WERI-Rb-1 (cell line): Measurements from ENCODE around the gene CMTM8.
A peak's percentile ranks its signal among the peaks of the same experiment; 100 is the strongest.

ENCODE experiments used
- DNase-seq: peaks from one replicate; pipeline ENCODE4 v3.0.0-alpha.2; 2020
- H3K27ac ChIP-seq: fragments of 250-450 bp; sonication (Bioruptor Pico); 2 replicates; pipeline ENCODE4 v1.5.1; 2020; ENCODE audit warnings: mild to moderate bottlenecking, moderate library complexity
- H3K27me3 ChIP-seq: fragments of 250-450 bp; sonication (Bioruptor Pico); 2 replicates; pipeline ENCODE4 v1.5.1; 2021; ENCODE audit warnings: mild to moderate bottlenecking, low read depth, moderate library complexity; ENCODE audit not compliant: insufficient read depth, severe bottlenecking
- H3K36me3 ChIP-seq: fragments of 250-450 bp; sonication (Bioruptor Pico); 2 replicates; pipeline ENCODE4 v1.5.1; 2020; ENCODE audit warnings: mild to moderate bottlenecking, moderate library complexity
- H3K4me3 ChIP-seq: 2 replicates; pipeline ENCODE4 v1.5.1; 2011; ENCODE audit warnings: low read depth, mild to moderate bottlenecking, control low read depth, low read length
- H3K9me3 ChIP-seq: fragments of 250-450 bp; sonication (Bioruptor Pico); 2 replicates; pipeline ENCODE4 v1.5.1; 2021; ENCODE audit warnings: mild to moderate bottlenecking, moderate library complexity; ENCODE audit not compliant: severe bottlenecking
- CTCF ChIP-seq: IDR thresholded peaks from 2 replicates; pipeline ENCODE4 v1.5.1; 2011; ENCODE audit warnings: low read depth, mild to moderate bottlenecking, control low read depth, inconsistent platforms, low read length

Gene CMTM8

GRCh38 chr3:32405711-32406323 is 167.3 kb downstream of the CMTM8 start:
- Histone ChIP-seq H3K9me3 (no peaks in the 10 kb centered on the region), H3K27ac (no peak overlapping the region), H3K27me3 (no peaks in the 10 kb centered on the region), H3K36me3 (no peaks in the 10 kb centered on the region), H3K4me3 (no peak overlapping the region)
- no peak for DNase-seq
- TF ChIP-seq CTCF = no peak

- no peak for TF ChIP-seq CTCF
- no peaks in the 10 kb centered on the region for H3K9me3 ChIP-seq
- H3K27me3 ChIP-seq = no peaks in the 10 kb centered on the region
- no peak overlapping the region for H3K4me3 ChIP-seq
- DNase-seq = peak; percentile 21
- peak overlapping the region; percentile 46 for H3K27ac ChIP-seq
- no peaks in the 10 kb centered on the region for H3K36me3 ChIP-seq
Measured at GRCh38 chr3:32406486-32407408, 168.3 kb downstream of the CMTM8 start.

- no peaks in the 10 kb centered on the region for H3K36me3 ChIP-seq
- H3K27me3 ChIP-seq = no peaks in the 10 kb centered on the region
- peak; percentile 16 for DNase-seq
- TF ChIP-seq CTCF = no peak
- H3K4me3 ChIP-seq = no peak overlapping the region
- no peaks in the 10 kb centered on the region for H3K9me3 ChIP-seq
- H3K27ac ChIP-seq = no peak overlapping the region
Measured at GRCh38 chr3:32410367-32411246, 172.1 kb downstream of the CMTM8 start.

GRCh38 chr3:32411442-32411841 is 173.0 kb downstream of the CMTM8 start:
- no peaks in the 10 kb centered on the region for H3K36me3 ChIP-seq
- no peaks in the 10 kb centered on the region for H3K27me3 ChIP-seq
- TF ChIP-seq CTCF = no peak
- no peak for DNase-seq
- no peak overlapping the region for H3K27ac ChIP-seq
- no peak overlapping the region for H3K4me3 ChIP-seq
- no peaks in the 10 kb centered on the region for H3K9me3 ChIP-seq

GRCh38 chr3:32412887-32413286 is 174.4 kb downstream of the CMTM8 start:
- no peak for TF ChIP-seq CTCF
- no peaks in the 10 kb centered on the region for H3K36me3 ChIP-seq
- no peak for DNase-seq
- no peak overlapping the region for H3K27ac ChIP-seq
- no peaks in the 10 kb centered on the region for H3K9me3 ChIP-seq
- H3K27me3 ChIP-seq = no peaks in the 10 kb centered on the region
- H3K4me3 ChIP-seq = no peak overlapping the region
